GM12801 (cell line): ENCODE measurements around the gene HOXC6.

Experiments
- CTCF ChIP-seq: IDR thresholded peaks from one replicate; pipeline ENCODE4 v1.5.1; 2011; ENCODE audit warnings: control low read depth; ENCODE audit not compliant: insufficient read length; ENCODE audit errors: extremely low read depth

The HOXC6 gene

GRCh38 chr12:54017878-54018467, 10.3 kb upstream of the HOXC6 start:
- TF ChIP-seq CTCF = no peak

- TF ChIP-seq CTCF = no peak
Measured at GRCh38 chr12:54018468-54018984, 9.7 kb upstream of the HOXC6 start.

- TF ChIP-seq CTCF = no peak
Measured at GRCh38 chr12:54019091-54019811, 9.0 kb upstream of the HOXC6 start.

GRCh38 chr12:54019924-54020590, 8.2 kb upstream of the HOXC6 start:
- TF ChIP-seq CTCF = no peak

GRCh38 chr12:54020591-54021405, 7.4 kb upstream of the HOXC6 start:
- no peak for TF ChIP-seq CTCF

- no peak for TF ChIP-seq CTCF
Measured at GRCh38 chr12:54021432-54022013, 6.7 kb upstream of the HOXC6 start.
